Cardiac fibroblast (primary cell): ENCODE results near the gene CLPTM1.
"Not testable (repeated sequence)": the region's sequence is repeated elsewhere in the genome, so short reads cannot be mapped to it uniquely, and the experiment has no call there.

Experiments used
- DNase-seq, 2 donors: peaks; one replicate each; pipeline versions ENCODE4 v3.0.0 to v3.0.0-alpha.2; 2010; ENCODE audit warnings: low read depth in 2 of 2
- H3K4me3 ChIP-seq, 2 donors: replicated peaks in 1 of 2; 1 replicate in 1 of 2; 2 replicates in 1 of 2; pipeline ENCODE4 v1.5.1; 2011; ENCODE audit warnings: low read depth in 2 of 2, low read length in 2 of 2, mild to moderate bottlenecking in 2 of 2, moderate library complexity in 1 of 2
- CTCF ChIP-seq: IDR thresholded peaks from one replicate; pipeline ENCODE4 v1.5.1; 2011; ENCODE audit warnings: low read depth, mild to moderate bottlenecking, low read length, inconsistent platforms

CLPTM1 gene

GRCh38 chr19:44912854-44913253 lies 42.3 kb upstream of the CLPTM1 start:
- peak in 1 of 2 donors; percentile 81 for DNase-seq
- H3K4me3 ChIP-seq: no peak overlapping the region
- no peak for TF ChIP-seq CTCF

- H3K4me3 ChIP-seq, DNase-seq: not testable (repeated sequence)
Measured at GRCh38 chr19:44913512-44914432, 41.4 kb upstream of the CLPTM1 start.

- H3K4me3 ChIP-seq: peak within 1 kb of the TSS; percentile 42 to 53
- DNase-seq: peak; percentile 79 to 83
Measured at GRCh38 chr19:44914433-44915206, 40.6 kb upstream of the CLPTM1 start, which contains the start of gene APOC1. APOC1 (plus strand) TSS chr19:44914608; CDS start chr19:44914892, 284 bp downstream.

GRCh38 chr19:44924243-44924725 lies 30.9 kb upstream of the CLPTM1 start:
- no peak for DNase-seq
- H3K4me3 ChIP-seq: no peak overlapping the region
- TF ChIP-seq CTCF: no peak

GRCh38 chr19:44925114-44925891 lies 29.9 kb upstream of the CLPTM1 start:
- no peak overlapping the region for H3K4me3 ChIP-seq
- TF ChIP-seq CTCF: no peak
- peak; percentile 70 to 95 for DNase-seq

GRCh38 chr19:44926245-44927077 lies 28.7 kb upstream of the CLPTM1 start:
- DNase-seq, H3K4me3 ChIP-seq: not testable (repeated sequence)

DNA sequence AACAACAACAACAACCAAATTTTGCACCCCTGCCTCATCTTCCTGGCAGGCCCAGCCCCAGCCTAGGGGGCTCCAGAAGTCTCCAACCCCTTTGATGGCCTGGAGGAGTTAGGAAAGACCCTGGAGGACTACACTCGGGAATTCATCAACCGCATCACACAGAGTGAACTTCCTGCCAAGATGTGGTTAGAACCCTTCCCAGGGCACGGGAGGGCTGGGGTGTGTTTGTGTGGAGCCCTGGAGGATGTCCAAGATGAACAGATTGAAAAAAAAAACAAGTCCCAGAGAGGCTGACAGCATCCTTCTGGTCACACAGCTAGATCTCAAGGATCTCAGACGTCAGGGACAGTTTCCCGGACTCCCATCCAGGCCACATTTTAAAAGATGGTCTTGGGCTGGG lies 27.4 kb upstream of the CLPTM1 start:
- DNase-seq: peak; percentile 83 to 94
- H3K4me3 ChIP-seq: no peak overlapping the region
- TF ChIP-seq CTCF: no peak
